Mesangial cell (primary cell): ENCODE data around the gene IGLL5. TPM values are rescaled to one million over a fixed set of nuclear protein-coding genes. Genes with fewer than 3 reads are reported as not detected.

Source experiments
- total RNA-seq: library from RNA; depleted of rRNA; stranded (reverse); fragments of >200 nt; gene quantifications from 2 replicates; pipeline ENCODE4 v1.2.3, GENCODE V29; 2015

IGLL5 gene
- not detected in 2 replicates for total RNA-seq

GRCh38 chr22:22887621-22888503, at the start of gene IGLL5:
IGLL5 (plus strand) TSS chr22:22887816; CDS start chr22:22888054, 238 bp downstream.

Other genes starting within 250 kb of the IGLL5 start
- not detected in 2 replicates for gene GGTLC2, start 243.2 kb upstream of the IGLL5 start, total RNA-seq
- gene GNAZ, start 182.7 kb downstream of the IGLL5 start, total RNA-seq: 1.3 and 3.5 TPM in 2 replicates